Esophagus mucosa (tissue), 1 donor: Measurements from ENCODE around the gene PARP3. TPM values are rescaled to one million over a fixed set of nuclear protein-coding genes. Genes with fewer than 3 reads are reported as not detected.
"Not testable (repeated sequence)": the region's sequence is repeated elsewhere in the genome, so short reads cannot be mapped to it uniquely, and the experiment has no call there.

Experiments used
- ATAC-seq: fragments of 200-7000 bp; cut with Tn5 transposase; one replicate; pipeline ENCODE4 v1.9.1; 2020
- total RNA-seq: library from RNA; stranded (reverse); gene quantifications from one replicate; pipeline ENCODE4 v1.2.4, GENCODE V29; 2023
- donor health status: DM: yes; HTN: yes; CAD: no.

The PARP3 gene
- total RNA-seq, 1 donor from 2014 or later: 5.7 TPM

GRCh38 chr3:51986010-51986947 is 44.1 kb downstream of the PARP3 start:
- ATAC-seq: no peak

- no peak for ATAC-seq
These were observed 45.4 kb downstream of the PARP3 start for GRCh38 chr3:51987568-51987967.

- ATAC-seq: no peak
These were observed 46.4 kb downstream of the PARP3 start for GRCh38 chr3:51988286-51989146.

GRCh38 chr3:51990501-51990971 is 48.4 kb downstream of the PARP3 start:
- ATAC-seq: not testable (repeated sequence)

- no peak for ATAC-seq
These were observed 50.0 kb downstream of the PARP3 start for GRCh38 chr3:51992017-51992682.

GRCh38 chr3:51993657-51994056 is 51.5 kb downstream of the PARP3 start:
- ATAC-seq: not testable (repeated sequence)

- peak; percentile 2 for ATAC-seq
These were observed 52.4 kb downstream of the PARP3 start for GRCh38 chr3:51994530-51994929.

GRCh38 chr3:51995346-51996163 is 53.4 kb downstream of the PARP3 start, which contains the start of gene RPL29:
TSS of gene RPL29 (minus strand) at chr3:51995895. CDS start at chr3:51995461, 434 bp downstream.
- peak; percentile 89 for ATAC-seq

- no peak for ATAC-seq
These were observed 55.0 kb downstream of the PARP3 start for GRCh38 chr3:51997172-51997571.

- ATAC-seq: peak; percentile 62
These were observed 55.9 kb downstream of the PARP3 start for GRCh38 chr3:51997935-51998596.

Other genes with a start within 250 kb of the PARP3 start
- 0.08 TPM for gene GRM2, start 235.3 kb upstream of the PARP3 start, total RNA-seq
- gene IQCF6, start 163.1 kb upstream of the PARP3 start, total RNA-seq: not detected
- gene IQCF2, start 80.7 kb upstream of the PARP3 start, total RNA-seq: not detected
- gene IQCF5, start 66.8 kb upstream of the PARP3 start, total RNA-seq: not detected
- gene IQCF1, start 39.0 kb upstream of the PARP3 start, total RNA-seq: not detected
- gene RRP9, start 459 bp upstream of the PARP3 start, total RNA-seq: 18.6 TPM
- gene GPR62, start 13.0 kb downstream of the PARP3 start, total RNA-seq: not detected
- gene PCBP4, start 25.1 kb downstream of the PARP3 start, total RNA-seq: 11.5 TPM
- 39.6 TPM for gene ABHD14B, start 31.7 kb downstream of the PARP3 start, total RNA-seq
- gene ABHD14A, start 32.7 kb downstream of the PARP3 start, total RNA-seq: 4.5 TPM
- 27.4 TPM for gene ACY1, start 41.2 kb downstream of the PARP3 start, total RNA-seq
- 1,513 TPM for gene RPL29, start 53.5 kb downstream of the PARP3 start, total RNA-seq
- gene DUSP7, start 114.2 kb downstream of the PARP3 start, total RNA-seq: 62.6 TPM
- 8.4 TPM for gene POC1A, start 212.1 kb downstream of the PARP3 start, total RNA-seq